Activated CD4-positive, alpha-beta T cell treated with anti-CD3 and anti-CD28 coated beads, Interleukin-2, amount 50 U/mL, for 48 hours (primary cell): ENCODE measurements around the gene RPGR.

Source experiments
- DNase-seq, 2 experiments: peaks; one replicate each; pipeline ENCODE4 v3.0.0-alpha.2; 2020

Gene RPGR

GRCh38 chrX:38327007-38327774 lies at the start of gene RPGR:
Gene RPGR, minus strand, starts transcription at chrX:38327509. Its CDS starts 142 bp downstream, at chrX:38327367.
- peak; percentile 90 to 92 for DNase-seq

GRCh38 chrX:38376747-38377146 lies 49.4 kb upstream of the RPGR start:
- DNase-seq = no peak

DNA sequence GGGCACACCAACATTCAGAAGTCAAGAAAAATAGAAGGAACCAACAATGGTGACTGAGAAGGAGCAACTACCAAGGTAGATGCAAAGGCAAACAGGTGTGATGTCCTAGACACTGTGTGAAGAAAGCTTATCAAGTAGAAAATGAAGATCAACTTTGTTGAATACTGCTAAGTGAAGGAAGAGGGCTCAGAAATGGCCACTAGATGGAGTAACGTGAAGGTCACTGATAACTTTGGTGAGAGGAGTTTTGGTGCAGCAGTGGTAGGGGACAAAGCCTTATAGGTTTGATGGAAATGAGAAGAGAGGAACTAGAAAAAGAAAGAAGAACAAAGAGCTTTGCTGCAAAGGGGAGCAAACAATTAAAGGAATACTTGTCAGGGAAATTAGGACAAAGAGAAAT lies 48.6 kb upstream of the RPGR start:
- DNase-seq = no peak

- DNase-seq = no peak
Measured at GRCh38 chrX:38374431-38374830, 47.1 kb upstream of the RPGR start.

DNA sequence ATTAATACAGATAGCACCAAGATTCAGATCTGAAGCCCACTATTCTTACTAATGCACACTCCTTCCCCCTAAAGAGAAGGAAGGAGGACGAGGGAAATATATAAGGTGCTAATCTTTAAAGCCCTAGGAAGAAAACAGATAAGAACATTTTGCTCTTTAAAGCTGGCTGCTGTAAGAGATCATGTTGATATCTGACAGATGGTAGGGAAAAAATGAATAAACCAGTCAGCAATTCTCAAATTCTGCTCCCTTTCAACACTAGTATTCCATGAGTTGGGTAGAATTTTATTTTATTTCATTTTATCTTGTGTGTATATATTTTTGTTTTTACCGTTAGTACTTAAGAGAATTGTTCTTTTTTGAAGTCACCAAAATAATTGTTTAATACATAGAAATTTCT lies 44.3 kb upstream of the RPGR start:
- DNase-seq = no peak

DNA sequence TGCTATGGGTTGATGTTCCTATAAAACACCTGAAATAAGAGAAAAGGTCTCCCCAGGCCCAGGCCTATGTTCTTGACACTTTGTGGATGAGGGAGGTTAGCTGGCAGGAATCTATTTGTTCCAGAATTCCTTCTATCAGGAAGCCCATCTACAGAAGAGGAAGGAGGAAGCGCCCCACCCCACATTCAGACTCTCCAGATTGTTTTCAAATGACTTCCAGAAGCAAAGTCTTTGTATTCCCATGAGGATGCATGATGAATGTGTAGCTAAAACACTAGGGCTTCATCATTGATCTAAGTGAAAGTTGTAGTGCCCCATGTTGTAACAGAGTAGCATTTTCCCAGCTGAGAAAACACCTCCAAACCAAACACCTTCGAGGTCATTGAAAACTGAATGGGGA lies 41.5 kb upstream of the RPGR start:
- DNase-seq = no peak

- no peak for DNase-seq
Measured at GRCh38 chrX:38365954-38366353, 38.6 kb upstream of the RPGR start.

- no peak for DNase-seq
Measured at GRCh38 chrX:38363046-38363445, 35.7 kb upstream of the RPGR start.

GRCh38 chrX:38357747-38358673 lies 30.7 kb upstream of the RPGR start:
- DNase-seq = no peak

DNA sequence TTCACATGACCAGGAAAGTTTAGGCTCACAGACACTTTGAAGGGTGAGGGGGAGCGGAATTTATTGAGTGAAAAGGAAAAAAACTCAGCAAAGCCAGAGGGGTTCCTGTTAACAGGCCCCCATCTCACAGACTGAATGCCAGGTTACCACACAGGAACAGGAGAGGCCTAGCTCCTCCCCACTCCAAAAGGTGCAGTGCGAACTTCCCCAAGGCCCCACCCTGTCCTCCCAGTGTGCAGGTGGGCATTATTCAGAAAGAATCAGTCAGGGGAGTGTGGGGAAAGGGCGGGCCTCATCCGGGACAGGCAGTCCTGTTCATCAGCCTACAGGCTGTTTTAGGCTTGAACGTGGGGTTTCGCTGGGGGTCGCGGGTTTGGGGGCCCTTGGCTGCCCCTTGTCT lies 29.1 kb upstream of the RPGR start:
- DNase-seq = no peak

DNA sequence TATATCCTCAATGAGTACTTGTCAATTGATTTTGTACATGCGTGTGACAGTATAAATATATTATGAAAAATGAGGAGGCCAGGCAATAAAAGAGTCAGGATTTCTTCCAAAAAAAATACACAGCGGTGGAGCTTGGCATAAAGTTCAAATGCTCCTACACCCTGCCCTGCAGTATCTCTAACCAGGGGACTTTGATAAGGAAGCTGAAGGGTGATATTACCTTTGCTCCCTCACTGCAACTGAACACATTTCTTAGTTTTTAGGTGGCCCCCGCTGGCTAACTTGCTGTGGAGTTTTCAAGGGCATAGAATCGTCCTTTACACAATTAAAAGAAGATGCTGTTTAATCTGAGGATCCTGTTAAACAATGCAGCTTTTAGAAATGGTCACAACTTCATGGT lies 25.1 kb upstream of the RPGR start, which contains the start of gene OTC:
Gene OTC (plus strand): TSS at position 243 of the 400 bp plus-strand sequence. CDS start 93 bp downstream, at position 336.
- DNase-seq = no peak

DNA sequence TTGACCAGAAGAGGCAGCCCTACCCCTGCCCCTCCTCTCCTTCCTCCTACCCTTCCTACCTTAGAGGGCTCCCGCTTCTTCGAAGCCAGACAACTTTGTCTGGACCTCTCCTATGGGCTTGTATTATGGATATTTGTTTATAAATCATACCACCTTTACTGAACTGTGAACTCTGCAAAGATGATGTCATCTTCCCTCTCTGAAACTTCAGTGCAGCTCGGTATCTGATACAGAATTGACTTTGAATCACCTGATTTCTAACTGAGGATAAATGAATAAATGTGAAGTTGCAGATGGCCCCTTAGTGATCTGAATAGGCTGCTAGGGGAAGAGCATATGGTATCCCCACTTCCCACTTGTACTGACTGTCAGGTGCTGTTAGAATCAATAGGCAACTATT lies 24.0 kb upstream of the RPGR start:
- DNase-seq = no peak

- DNase-seq = no peak
Measured at GRCh38 chrX:38347136-38347535, 19.8 kb upstream of the RPGR start.

DNA sequence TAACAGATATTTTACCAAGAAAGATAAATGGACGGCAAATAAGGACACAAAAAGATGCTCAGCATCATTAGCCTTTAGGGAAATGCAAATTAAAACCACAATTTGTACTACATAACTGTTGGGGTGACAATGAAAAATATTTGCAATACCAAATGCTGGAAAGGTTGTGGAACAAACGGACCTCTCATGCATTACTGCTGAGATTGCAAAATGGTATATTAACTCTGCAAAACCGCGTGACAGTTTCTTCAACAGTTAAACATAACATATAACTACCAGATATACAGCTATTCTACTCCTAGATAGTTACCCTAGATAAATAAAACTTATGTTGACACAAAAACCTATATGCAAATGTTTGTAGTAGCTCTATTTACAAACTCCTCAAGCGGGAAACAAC lies 18.8 kb upstream of the RPGR start:
- DNase-seq = no peak

- DNase-seq = no peak
Measured at GRCh38 chrX:38342853-38343778, 15.8 kb upstream of the RPGR start.

DNA sequence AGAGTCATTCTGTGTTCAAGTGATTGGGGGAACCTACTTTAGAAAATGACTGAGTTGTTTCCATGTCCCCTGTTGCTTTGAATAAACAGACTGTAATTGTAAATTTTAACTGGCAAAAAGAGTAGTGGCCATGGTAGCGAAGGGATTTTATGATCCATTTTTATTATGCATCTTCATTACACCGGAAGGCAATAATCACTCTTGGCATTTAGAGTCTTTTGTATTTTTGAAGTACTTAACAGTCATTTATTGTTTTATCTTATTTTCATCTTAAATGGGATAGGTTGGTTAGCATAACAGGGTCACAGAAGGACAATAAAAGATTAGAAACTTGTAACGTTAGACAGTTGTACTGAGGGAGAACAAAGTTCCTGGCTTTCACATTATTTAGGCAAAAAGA lies 14.1 kb upstream of the RPGR start:
- no peak for DNase-seq

DNA sequence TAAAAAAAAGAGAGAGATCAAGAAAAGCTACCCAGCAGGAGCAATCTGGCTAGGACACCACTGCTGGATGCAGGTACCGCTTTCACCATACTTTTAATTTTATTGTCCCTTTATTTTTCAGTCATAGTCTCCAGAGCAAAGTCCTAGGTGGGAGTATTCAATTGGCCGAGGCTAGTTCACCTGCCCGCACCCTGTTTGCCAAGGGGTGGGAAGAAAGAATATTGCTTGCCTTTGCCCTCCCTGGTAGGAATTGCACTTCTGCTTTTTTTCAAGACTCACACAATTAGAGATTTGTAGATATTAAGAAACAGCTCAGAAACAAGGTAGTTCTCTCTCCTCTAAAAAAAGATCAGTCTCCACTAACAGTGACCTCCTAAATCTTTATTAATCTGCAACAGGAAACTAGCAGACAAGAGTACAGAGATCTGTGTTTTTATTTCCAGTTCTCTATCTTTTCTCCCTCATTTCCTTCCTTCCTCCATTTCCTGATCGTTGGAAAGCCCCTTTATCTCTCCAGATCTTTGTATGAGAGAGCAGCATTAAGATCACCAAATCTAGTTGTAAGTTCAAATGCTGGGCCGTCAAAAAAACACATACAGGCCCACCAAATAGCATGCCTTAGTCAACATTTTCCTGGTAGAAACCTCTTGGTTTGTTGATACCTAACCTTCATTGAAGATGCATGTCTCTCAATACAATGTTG lies 9.4 kb upstream of the RPGR start:
- no peak for DNase-seq

DNA sequence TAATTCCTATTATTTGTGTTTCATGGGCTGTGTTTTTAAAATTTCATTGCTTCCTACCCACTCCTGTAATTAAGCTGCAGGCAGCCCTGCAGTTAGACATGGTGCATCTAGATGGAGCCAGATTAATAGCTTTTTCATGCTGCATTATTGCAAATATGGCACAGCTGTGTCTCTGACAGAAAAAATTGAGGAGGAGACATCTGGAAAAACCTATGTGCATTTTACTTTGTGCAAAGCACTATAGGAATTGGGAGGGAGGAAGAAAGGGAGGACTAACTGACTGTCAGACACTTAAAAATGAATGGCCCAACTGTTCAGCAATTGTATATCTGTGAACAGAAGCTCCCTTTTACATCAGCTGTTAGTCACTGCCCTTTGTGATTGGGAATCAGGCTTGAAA lies 8.1 kb upstream of the RPGR start:
- no peak for DNase-seq

- no peak for DNase-seq
Measured at GRCh38 chrX:38332505-38332904, 5.2 kb upstream of the RPGR start.

GRCh38 chrX:38327775-38328081 lies 419 bp upstream of the RPGR start:
- no peak for DNase-seq

- DNase-seq = no peak
Measured at GRCh38 chrX:38326086-38326485, 1.2 kb downstream of the RPGR start.

- DNase-seq = no peak
Measured at GRCh38 chrX:38320819-38321218, 6.5 kb downstream of the RPGR start.
